Neural cell (in vitro differentiated cells): Measurements from ENCODE around the gene CXCL1.

Experiments
- CTCF ChIP-seq: fragments of 450-650 bp; IDR thresholded peaks from 2 replicates; pipeline ENCODE4 v1.5.1; 2014; ENCODE audit warnings: antibody characterized with exemption, mild to moderate bottlenecking, moderate library complexity; ENCODE audit not compliant: poor library complexity, severe bottlenecking
- EP300 ChIP-seq: fragments of 450-650 bp; conservative IDR thresholded peaks from 2 replicates; pipeline ENCODE4 v1.6.1; 2014; ENCODE audit warnings: antibody characterized with exemption, mild to moderate bottlenecking, moderate library complexity; ENCODE audit not compliant: poor library complexity, severe bottlenecking
- POLR2AphosphoS5 ChIP-seq: IDR thresholded peaks from 2 replicates; pipeline ENCODE4 v1.6.1; 2012
- RAD21 ChIP-seq: fragments of 450-650 bp; conservative IDR thresholded peaks from 2 replicates; pipeline ENCODE4 v1.6.1; 2014; ENCODE audit warnings: antibody characterized with exemption, mild to moderate bottlenecking, moderate library complexity

DNA sequence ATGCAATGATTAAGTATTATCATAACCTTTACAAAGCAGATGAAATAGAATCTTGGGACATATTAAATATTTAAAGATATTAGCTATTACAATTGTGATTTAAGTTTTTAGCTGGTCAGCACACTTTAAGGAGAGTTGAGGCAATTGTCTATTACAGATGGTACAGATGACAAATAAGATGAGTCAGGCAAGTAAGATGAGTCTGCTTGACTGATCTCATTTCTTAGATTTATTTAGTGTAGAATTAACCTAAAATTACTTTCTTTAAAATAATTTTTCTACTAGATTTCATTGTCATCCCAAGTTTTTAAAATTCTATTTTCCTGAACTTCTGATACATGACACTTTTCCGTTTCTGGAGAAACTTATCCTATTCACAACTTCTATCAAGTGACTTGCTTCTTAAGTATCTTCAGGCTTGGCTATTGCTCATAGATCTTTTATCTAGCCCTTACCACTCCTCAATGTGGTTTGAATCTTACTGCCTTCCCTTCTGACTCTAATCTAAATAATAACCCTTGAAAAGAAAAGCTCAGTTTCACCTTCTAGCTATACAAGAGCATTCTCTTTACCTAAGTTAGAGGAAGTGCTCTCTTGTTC, 32.9 kb downstream of the CXCL1 start:
- no peak for TF ChIP-seq CTCF
- TF ChIP-seq POLR2AphosphoS5: no peak
- TF ChIP-seq RAD21: no peak
- TF ChIP-seq EP300: no peak
